Esophagus muscularis mucosa (tissue), 4 donors: ENCODE measurements around the gene RBMS1. TPM values are rescaled to one million over a fixed set of nuclear protein-coding genes. Genes with fewer than 3 reads are reported as not detected.

ENCODE experiments used
- DNase-seq: peaks from one replicate; pipeline ENCODE4 v3.0.0-alpha.2; 2017; ENCODE audit errors: extremely low spot score
- H3K27ac ChIP-seq, 4 donors: fragments of 200-600 bp; sonication (generic); replicated peaks in 1 of 4; 1 replicate in 3 of 4; 2 replicates in 1 of 4; pipeline ENCODE4 v1.5.1; 2016 to 2019; ENCODE audit warnings: mild to moderate bottlenecking in 1 of 4
- H3K27me3 ChIP-seq, 4 donors: fragments of 200-600 bp; sonication (generic); one replicate each; pipeline versions ENCODE4 v1.5.1 to v1.6.0; 2016 to 2019
- H3K36me3 ChIP-seq, 4 donors: fragments of 200-600 bp; sonication (generic); one replicate each; pipeline ENCODE4 v1.5.1; 2016 to 2019
- H3K4me1 ChIP-seq, 4 donors: fragments of 200-600 bp; sonication (generic); one replicate each; pipeline ENCODE4 v1.5.1; 2016 to 2019
- H3K4me3 ChIP-seq, 4 donors: fragments of 200-600 bp; sonication (generic); 1 replicate in 2 of 4; 2 replicates in 2 of 4; pipeline ENCODE4 v1.5.1; 2016 to 2019; ENCODE audit warnings: mild to moderate bottlenecking in 4 of 4, moderate library complexity in 1 of 4
- H3K9me3 ChIP-seq, 4 donors: fragments of 200-600 bp; sonication (generic); 1 replicate in 3 of 4; 2 replicates in 1 of 4; pipeline ENCODE4 v1.5.1; 2016 to 2019
- EP300 ChIP-seq: sonication (generic); formaldehyde crosslinking; IDR thresholded peaks from one replicate; pipeline ENCODE4 v1.6.1; 2017; ENCODE audit warnings: antibody characterized with exemption
- POLR2A ChIP-seq: fragments of 450-650 bp; IDR thresholded peaks from one replicate; pipeline ENCODE4 v1.6.1; 2017; ENCODE audit warnings: antibody characterized with exemption, moderate library complexity, mild to moderate bottlenecking, low read depth
- POLR2AphosphoS5 ChIP-seq, 2 donors: sonication (generic); formaldehyde crosslinking; IDR thresholded peaks; one replicate each; pipeline ENCODE4 v1.6.1; 2017; ENCODE audit warnings: antibody characterized with exemption in 2 of 2
- WGBS: methylation state at CpG from one replicate; pipeline ENCODE4 v1.1.5; 2018; 5-methylcytosine and 5-hydroxymethylcytosine counted together
- intact Hi-C: fragments of 100-400 bp; cut with DNase I; formaldehyde crosslinking; loops from one replicate; pipeline ENCODE4 v1.15.1; 2023
- total RNA-seq, 4 donors: library from RNA; depleted of rRNA; stranded (reverse); fragments of >200 nt; gene quantifications; one replicate each; pipeline versions ENCODE4 v1.1.0 to v1.2.1, GENCODE V29; 2016
- TF ChIP-seq, protein P1 (sequence below), 3 experiments: fragments of 200-600 bp in 2 of 3; fragments of 450-650 bp in 1 of 3; sonication (generic) in 2 of 3; IDR thresholded peaks; one replicate each; pipeline ENCODE4 v1.5.1; 2017 to 2019; ENCODE audit warnings: antibody characterized with exemption in 3 of 3, mild to moderate bottlenecking in 2 of 3, moderate library complexity in 1 of 3

Gene RBMS1
- total RNA-seq, 4 donors from 2014 or later: 86.8 to 116 (median 93.1) TPM

- H3K36me3 ChIP-seq: no peaks in the 10 kb centered on the region
- H3K27me3 ChIP-seq: no peaks in the 10 kb centered on the region
- no peaks in the 10 kb centered on the region for H3K9me3 ChIP-seq
- WGBS: 66% methylated on average over 2 of the region's 2 CpGs
- DNase-seq: no peak
- peaks cover 61 to 95% (median 85%) of the 10 kb centered on the region in 4 donors for H3K4me1 ChIP-seq
- H3K4me3 ChIP-seq: no peak overlapping the region
- peak overlapping the region in 1 of 4 donors; percentile 5 for H3K27ac ChIP-seq
- intact Hi-C loops: no loop called here
- TF ChIP-seq EP300 (no peak), POLR2A (no peak), POLR2AphosphoS5 (IDR thresholded peaks at IDR 0.05) (no peak)
- TF ChIP-seq, protein P1, sequence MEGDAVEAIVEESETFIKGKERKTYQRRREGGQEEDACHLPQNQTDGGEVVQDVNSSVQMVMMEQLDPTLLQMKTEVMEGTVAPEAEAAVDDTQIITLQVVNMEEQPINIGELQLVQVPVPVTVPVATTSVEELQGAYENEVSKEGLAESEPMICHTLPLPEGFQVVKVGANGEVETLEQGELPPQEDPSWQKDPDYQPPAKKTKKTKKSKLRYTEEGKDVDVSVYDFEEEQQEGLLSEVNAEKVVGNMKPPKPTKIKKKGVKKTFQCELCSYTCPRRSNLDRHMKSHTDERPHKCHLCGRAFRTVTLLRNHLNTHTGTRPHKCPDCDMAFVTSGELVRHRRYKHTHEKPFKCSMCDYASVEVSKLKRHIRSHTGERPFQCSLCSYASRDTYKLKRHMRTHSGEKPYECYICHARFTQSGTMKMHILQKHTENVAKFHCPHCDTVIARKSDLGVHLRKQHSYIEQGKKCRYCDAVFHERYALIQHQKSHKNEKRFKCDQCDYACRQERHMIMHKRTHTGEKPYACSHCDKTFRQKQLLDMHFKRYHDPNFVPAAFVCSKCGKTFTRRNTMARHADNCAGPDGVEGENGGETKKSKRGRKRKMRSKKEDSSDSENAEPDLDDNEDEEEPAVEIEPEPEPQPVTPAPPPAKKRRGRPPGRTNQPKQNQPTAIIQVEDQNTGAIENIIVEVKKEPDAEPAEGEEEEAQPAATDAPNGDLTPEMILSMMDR (IDR thresholded peaks at IDR 0.05): no peak
These were observed 129.2 kb downstream of the RBMS1 start for GRCh38 chr2:160364364-160364763.

- no peak overlapping the region for H3K4me3 ChIP-seq
These were observed 129.6 kb downstream of the RBMS1 start for GRCh38 chr2:160363961-160364360.

DNA sequence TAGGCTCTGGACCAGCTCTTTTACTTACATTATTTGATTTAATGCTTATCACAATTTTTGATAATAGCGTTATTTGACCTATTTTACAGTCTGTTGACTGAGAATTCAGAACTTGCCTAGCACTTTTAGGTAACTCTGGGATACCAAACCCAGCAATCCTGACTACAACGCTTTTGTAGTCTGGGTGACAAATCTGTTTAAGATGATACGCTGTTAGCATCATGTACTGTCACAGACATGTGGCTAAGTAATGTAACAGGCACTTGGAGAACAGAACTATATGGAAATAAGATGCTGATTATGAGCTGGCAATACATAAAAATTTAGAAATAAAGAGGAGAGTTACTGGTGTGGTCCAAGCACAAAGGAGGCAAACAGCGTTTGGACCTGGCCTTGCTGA, 130.6 kb downstream of the RBMS1 start:
- H3K36me3 ChIP-seq: no peaks in the 10 kb centered on the region
- H3K9me3 ChIP-seq: no peaks in the 10 kb centered on the region
- H3K27ac ChIP-seq: no peak overlapping the region
- H3K27me3 ChIP-seq: no peaks in the 10 kb centered on the region
- no peak for DNase-seq
- peaks cover 48 to 87% (median 71%) of the 10 kb centered on the region in 4 donors for H3K4me1 ChIP-seq
- WGBS: 72% methylated on average over 4 of the region's 4 CpGs
- TF ChIP-seq POLR2AphosphoS5 (IDR thresholded peaks at IDR 0.05) (no peak), EP300 (no peak), POLR2A (no peak)
- TF ChIP-seq, protein P1 (IDR thresholded peaks at IDR 0.05): no peak
- intact Hi-C loops: no loop called here
- H3K4me3 ChIP-seq: no peak overlapping the region

More at GRCh38 chr2:160363961-160364360, 129.6 kb downstream of the RBMS1 start:
- TF ChIP-seq, protein P1 (IDR thresholded peaks at IDR 0.05): no peak
- 70% methylated on average over 3 of the region's 3 CpGs for WGBS
- H3K27me3 ChIP-seq: no peaks in the 10 kb centered on the region
- H3K4me1 ChIP-seq: peaks cover 57 to 91% (median 80%) of the 10 kb centered on the region in 4 donors
- peak overlapping the region in 1 of 4 donors; percentile 5 for H3K27ac ChIP-seq
- H3K9me3 ChIP-seq: no peaks in the 10 kb centered on the region
- no peaks in the 10 kb centered on the region for H3K36me3 ChIP-seq
- intact Hi-C loops: no loop called here
- no peak for DNase-seq

- H3K9me3 ChIP-seq: no peaks in the 10 kb centered on the region
- intact Hi-C loops: no loop called here
- H3K27me3 ChIP-seq: no peaks in the 10 kb centered on the region
- no peak overlapping the region for H3K4me3 ChIP-seq
- no peak for DNase-seq
- H3K27ac ChIP-seq: no peak overlapping the region
- H3K4me1 ChIP-seq: peaks cover 43 to 85% (median 67%) of the 10 kb centered on the region in 4 donors
- H3K36me3 ChIP-seq: no peaks in the 10 kb centered on the region
- TF ChIP-seq POLR2AphosphoS5 (IDR thresholded peaks at IDR 0.05): no peak
- TF ChIP-seq, protein P1 (IDR thresholded peaks at IDR 0.05): no peak
- TF ChIP-seq POLR2A: no peak
- no peak for TF ChIP-seq EP300
- WGBS: 71% methylated on average over 2 of the region's 2 CpGs
These were observed 131.1 kb downstream of the RBMS1 start for GRCh38 chr2:160362541-160362940.

GRCh38 chr2:160362018-160362417, 131.6 kb downstream of the RBMS1 start:
- no peak for DNase-seq
- intact Hi-C loops: no loop called here
- Histone ChIP-seq H3K27me3 (no peaks in the 10 kb centered on the region), H3K36me3 (no peaks in the 10 kb centered on the region), H3K4me3 (no peak overlapping the region), H3K9me3 (no peaks in the 10 kb centered on the region), H3K27ac (no peak overlapping the region), H3K4me1 (peaks cover 37 to 82% (median 64%) of the 10 kb centered on the region in 4 donors)
- 76% methylated on average over 4 of the region's 4 CpGs for WGBS
- TF ChIP-seq POLR2A (no peak), EP300 (no peak), POLR2AphosphoS5 (IDR thresholded peaks at IDR 0.05) (no peak)
- TF ChIP-seq, protein P1 (IDR thresholded peaks at IDR 0.05): no peak
